HepG2 (cell line): Measurements from ENCODE around the gene STX5. TPM values are rescaled to one million over a fixed set of nuclear protein-coding genes. Genes with fewer than 3 reads are reported as not detected.

ENCODE experiments used
- CC2D1A ChIP-seq: sonication (generic); formaldehyde crosslinking; IDR thresholded peaks from 2 replicates; pipeline ENCODE4 v1.8.1; 2023; ENCODE audit warnings: mild to moderate bottlenecking, missing genetic modification reagents
- CHD2 ChIP-seq: IDR thresholded peaks from 2 replicates; pipeline ENCODE4 v1.6.1; 2011; ENCODE audit warnings: low read depth, low read length, improper control_type of control experiment
- DNMT3B ChIP-seq: conservative IDR thresholded peaks from 2 replicates; pipeline ENCODE4 v1.6.1; 2016; ENCODE audit warnings: missing biosample characterization, control low read depth
- KMT2A ChIP-seq: sonication (generic); formaldehyde crosslinking; IDR thresholded peaks from 2 replicates; pipeline ENCODE4 v1.4.0; 2020; ENCODE audit warnings: missing genetic modification reagents
- LBX2 ChIP-seq: sonication (generic); formaldehyde crosslinking; IDR thresholded peaks from 2 replicates; pipeline ENCODE4 v1.5.0; 2020; ENCODE audit warnings: missing genetic modification reagents, mild to moderate bottlenecking, borderline replicate concordance
- MAF1 ChIP-seq: sonication (generic); formaldehyde crosslinking; IDR thresholded peaks from 2 replicates; pipeline ENCODE4 v1.5.0; 2020; ENCODE audit warnings: missing genetic modification reagents, borderline replicate concordance
- NFKBIZ ChIP-seq: IDR thresholded peaks from 2 replicates; pipeline ENCODE4 v1.6.1; 2018; ENCODE audit warnings: missing genetic modification reagents, missing compliant biosample characterization
- PLRG1 ChIP-seq: fragments of 450-650 bp; conservative IDR thresholded peaks from 2 replicates; pipeline ENCODE4 v1.6.1; 2016
- RERE ChIP-seq: IDR thresholded peaks from 2 replicates; pipeline ENCODE4 v1.6.1; 2016; ENCODE audit warnings: low read depth, missing genetic modification reagents, missing compliant biosample characterization
- SMARCC2 ChIP-seq: fragments of 450-650 bp; IDR thresholded peaks from 2 replicates; pipeline ENCODE4 v1.6.1; 2017; ENCODE audit warnings: antibody characterized with exemption, mild to moderate bottlenecking
- SP4 ChIP-seq: sonication (generic); formaldehyde crosslinking; IDR thresholded peaks from 2 replicates; pipeline ENCODE4 v1.8.1; 2023; ENCODE audit warnings: mild to moderate bottlenecking, missing genetic modification reagents
- TBX2 ChIP-seq: sonication (generic); formaldehyde crosslinking; IDR thresholded peaks from 2 replicates; pipeline ENCODE4 v1.5.0; 2020; ENCODE audit warnings: missing genetic modification reagents, mild to moderate bottlenecking, borderline replicate concordance
- TFDP2 ChIP-seq: sonication (generic); formaldehyde crosslinking; IDR thresholded peaks from 2 replicates; pipeline ENCODE4 v1.4.0; 2020; ENCODE audit warnings: missing genetic modification reagents
- ZC3H4 ChIP-seq: sonication (generic); formaldehyde crosslinking; IDR thresholded peaks from 2 replicates; pipeline ENCODE4 v1.4.0; 2020; ENCODE audit warnings: missing genetic modification reagents, borderline replicate concordance
- ZNF260 ChIP-seq: sonication (generic); formaldehyde crosslinking; IDR thresholded peaks from 2 replicates; pipeline ENCODE4 v1.4.0; 2020; ENCODE audit warnings: missing genetic modification reagents, low read depth, mild to moderate bottlenecking, borderline replicate concordance
- ZNF609 ChIP-seq: sonication (generic); formaldehyde crosslinking; IDR thresholded peaks from 2 replicates; pipeline ENCODE4 v1.4.0; 2020; ENCODE audit warnings: mild to moderate bottlenecking, missing genetic modification reagents, borderline replicate concordance
- ZNF713 ChIP-seq: sonication (generic); formaldehyde crosslinking; IDR thresholded peaks from 2 replicates; pipeline ENCODE4 v1.4.0; 2020; ENCODE audit warnings: mild to moderate bottlenecking, missing genetic modification reagents
- polyA plus RNA-seq, 8 experiments: library from polyadenylated mRNA; depleted of rRNA in 3 of 8; stranded (reverse) in 7 of 8; unstranded in 1 of 8; fragments of >200 nt; fragmentation: Illumina TruSeq in 4 of 8; extraction: Trizol in 4 of 8; gene quantifications; 2 replicates each; pipeline versions ENCODE4 v1.2.1 to v1.2.3, GENCODE V29; 2011 to 2016; ENCODE audit warnings: low read depth in 4 of 8, missing spikeins in 1 of 8, mixed read lengths in 1 of 8; ENCODE audit not compliant: insufficient read depth in 1 of 8
- total RNA-seq, 5 experiments: library from RNA; depleted of rRNA; stranded (reverse); fragments of >200 nt; fragmentation: Illumina TruSeq; extraction: Trizol; gene quantifications; 2 replicates each; pipeline ENCODE4 v1.2.3, GENCODE V29; 2016; ENCODE audit warnings: low read depth in 1 of 5

Gene STX5
- total and polyA plus RNA-seq, 2 of the 13 experiments (the other 11 are each of a cell fraction or from before 2014, with no cell fraction given): 26.9 to 30.0 TPM

GRCh38 chr11:62880803-62881578 lies 49.1 kb upstream of the STX5 start, which contains the start of gene SLC3A2 (continued):
- TF ChIP-seq ZNF609 (CRISPR knock-in tag) (peak; percentile 40; the same call in 1 of the 2 replicates), ZNF260 (CRISPR knock-in tag) (peak; percentile 21; the same call in 1 of the 2 replicates), PLRG1 (no peak), RERE (CRISPR knock-in tag) (no peak), CC2D1A (CRISPR knock-in tag) (no peak), CHD2 (peak; percentile 79), SMARCC2 (no peak), NFKBIZ (CRISPR knock-in tag) (peak; percentile 42; the same call in 1 of the 2 replicates), SP4 (CRISPR knock-in tag) (peak; percentile 89), MAF1 (CRISPR knock-in tag) (no peak; the same call in 1 of the 2 replicates), ZNF713 (CRISPR knock-in tag) (no peak; the same call in 1 of the 2 replicates), LBX2 (CRISPR knock-in tag) (peak; percentile 77; the same call in 1 of the 2 replicates), KMT2A (peak; percentile 89), ZC3H4 (CRISPR knock-in tag) (0 out of 2 replicates have a peak, but pooled peaks have one; percentile 6), TBX2 (CRISPR knock-in tag) (peak; percentile 76), TFDP2 (CRISPR knock-in tag) (peak; percentile 75; the same call in 1 of the 2 replicates), DNMT3B (CRISPR knock-in tag) (no peak)
